SJSA1 (cell line): ENCODE measurements around the gene DCUN1D2. TPM values are rescaled to one million over a fixed set of nuclear protein-coding genes. Genes with fewer than 3 reads are reported as not detected.

Experiments
- DNase-seq, 2 experiments: peaks; one replicate each; pipeline ENCODE4 v3.0.0-alpha.2; 2015 to 2020; ENCODE audit warnings: low spot score in 2 of 2, low read depth in 1 of 2
- H3K27ac ChIP-seq: fragments of 250-450 bp; sonication (Bioruptor Pico); 2 replicates; pipeline ENCODE4 v1.5.1; 2020; ENCODE audit warnings: mild to moderate bottlenecking, moderate library complexity
- H3K27me3 ChIP-seq: fragments of 250-450 bp; sonication (Bioruptor Pico); replicated peaks from 2 replicates; pipeline ENCODE4 v1.5.1; 2020; ENCODE audit warnings: mild to moderate bottlenecking, moderate library complexity
- H3K36me3 ChIP-seq: fragments of 250-450 bp; sonication (Bioruptor Pico); 2 replicates; pipeline ENCODE4 v1.5.1; 2020; ENCODE audit warnings: mild to moderate bottlenecking
- H3K4me1 ChIP-seq: fragments of 250-450 bp; sonication (Bioruptor Pico); replicated peaks from 2 replicates; pipeline ENCODE4 v1.6.1; 2021; ENCODE audit warnings: mild to moderate bottlenecking
- H3K4me3 ChIP-seq: fragments of 250-450 bp; sonication (Bioruptor Pico); 2 replicates; pipeline ENCODE4 v1.5.1; 2020; ENCODE audit warnings: mild to moderate bottlenecking
- H3K9me3 ChIP-seq: fragments of 250-450 bp; sonication (Bioruptor Pico); replicated peaks from 2 replicates; pipeline ENCODE4 v1.5.1; 2020; ENCODE audit warnings: mild to moderate bottlenecking
- total RNA-seq: library from RNA; depleted of rRNA; stranded (reverse); fragments of >200 nt; shearing (Covaris generic); gene quantifications from 2 replicates; pipeline ENCODE4 v1.2.3, GENCODE V29; 2014; rRNA removed

DCUN1D2 gene
- 10.7 and 17.8 TPM in 2 replicates for total RNA-seq

DNA sequence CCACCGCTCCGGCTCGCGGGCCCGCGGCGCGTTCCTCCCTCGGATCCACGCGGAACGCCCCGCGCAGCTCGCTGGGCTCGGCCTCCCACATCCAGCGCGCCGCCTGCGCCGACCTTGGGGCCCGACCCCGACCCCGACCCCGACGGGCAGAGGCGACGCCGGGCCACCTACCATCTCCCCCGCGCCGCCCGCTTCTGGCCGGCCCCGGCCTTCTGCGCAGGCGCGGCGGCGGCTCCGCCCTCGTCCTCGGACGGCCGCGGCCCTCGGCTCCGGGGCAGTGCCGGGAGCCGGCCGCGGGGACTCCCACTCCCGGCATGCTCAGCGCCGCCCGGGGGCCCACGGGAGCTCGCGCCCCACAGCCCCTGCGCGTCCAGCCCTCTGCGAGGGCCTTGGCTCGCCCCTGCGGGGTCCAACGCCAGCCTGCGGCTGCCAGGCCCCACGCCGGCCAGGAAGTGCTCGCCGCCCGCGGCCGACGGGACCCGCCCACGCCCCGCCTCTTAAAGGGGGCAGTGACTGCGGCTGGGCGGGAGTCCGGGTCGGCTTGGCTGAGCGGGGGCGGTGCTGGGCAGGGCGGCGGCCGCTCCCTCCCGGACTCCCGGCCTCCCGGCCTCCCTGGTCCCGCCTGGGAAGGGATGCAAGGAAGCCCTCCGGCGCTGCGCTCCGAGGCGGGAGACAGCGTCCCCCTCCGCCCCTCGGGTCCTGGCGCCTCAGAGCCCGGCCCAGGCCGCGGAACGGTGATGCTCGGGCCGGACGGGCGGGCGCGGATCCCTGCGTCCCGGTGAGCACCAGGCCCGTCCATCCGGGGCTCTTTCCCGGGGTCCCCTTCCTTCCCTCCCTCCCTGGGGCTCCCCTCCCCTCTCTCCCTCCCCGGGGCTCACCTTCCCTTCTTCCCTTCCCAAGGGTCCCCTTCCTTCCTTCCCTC, at the start of gene DCUN1D2:
Gene DCUN1D2, minus strand, starts transcription at position 216 of the 922 bp plus-strand sequence. Its CDS starts 42 bp downstream, at position 174.
- Histone ChIP-seq H3K4me3 (peak within 1 kb of the TSS; percentile 92), H3K36me3 (peaks cover 37% of the 10 kb centered on the region), H3K9me3 (no peaks in the 10 kb centered on the region), H3K27me3 (no peaks in the 10 kb centered on the region), H3K27ac (peak within 1 kb of the TSS; percentile 64), H3K4me1 (peaks cover 33% of the 10 kb centered on the region)
- peak; percentile 94 to 96 for DNase-seq

GRCh38 chr13:113539822-113540221, 49.3 kb upstream of the DCUN1D2 start:
- no peaks in the 10 kb centered on the region for H3K27me3 ChIP-seq
- DNase-seq: no peak
- peaks cover 63% of the 10 kb centered on the region for H3K36me3 ChIP-seq
- H3K9me3 ChIP-seq: peaks cover 5% of the 10 kb centered on the region
- H3K27ac ChIP-seq: no peak overlapping the region
- peaks cover 2% of the 10 kb centered on the region for H3K4me1 ChIP-seq
- no peak overlapping the region for H3K4me3 ChIP-seq

GRCh38 chr13:113539176-113539575, 48.7 kb upstream of the DCUN1D2 start:
- DNase-seq: no peak
- Histone ChIP-seq H3K9me3 (peaks cover 5% of the 10 kb centered on the region), H3K4me3 (no peak overlapping the region), H3K36me3 (peaks cover 64% of the 10 kb centered on the region), H3K27me3 (no peaks in the 10 kb centered on the region), H3K4me1 (peaks cover 8% of the 10 kb centered on the region; the same call in 1 of the 2 replicates), H3K27ac (no peak overlapping the region)

- Histone ChIP-seq H3K4me3 (no peak overlapping the region), H3K27me3 (no peaks in the 10 kb centered on the region), H3K4me1 (peaks cover 12% of the 10 kb centered on the region), H3K27ac (no peak overlapping the region), H3K9me3 (peaks cover 5% of the 10 kb centered on the region), H3K36me3 (peaks cover 62% of the 10 kb centered on the region)
- no peak for DNase-seq
Observed at GRCh38 chr13:113538689-113539058, 48.2 kb upstream of the DCUN1D2 start.

GRCh38 chr13:113537909-113538688, 47.6 kb upstream of the DCUN1D2 start:
- Histone ChIP-seq H3K36me3 (peaks cover 62% of the 10 kb centered on the region), H3K4me1 (peaks cover 18% of the 10 kb centered on the region)

DNA sequence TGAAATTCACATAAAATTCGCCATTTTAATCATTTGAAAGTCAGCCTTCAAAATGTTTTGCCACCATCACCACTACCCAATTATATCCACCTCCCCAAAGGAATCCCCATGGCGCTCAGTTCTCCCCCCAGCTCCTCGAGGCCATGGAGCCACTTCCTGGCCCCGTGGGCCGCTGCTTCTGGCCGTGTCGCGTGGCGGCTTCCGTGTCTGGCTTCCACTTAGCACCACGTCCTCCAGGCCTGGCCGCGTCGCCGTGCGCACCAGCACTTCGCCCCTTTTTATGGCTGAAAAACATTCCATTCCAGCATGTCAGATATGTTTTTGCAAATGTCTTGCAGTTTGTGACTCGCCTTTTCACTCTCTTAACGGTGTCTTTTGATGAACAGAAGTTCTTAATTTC, 46.7 kb upstream of the DCUN1D2 start:
- H3K4me1 ChIP-seq: peaks cover 22% of the 10 kb centered on the region
- no peak overlapping the region for H3K27ac ChIP-seq
- DNase-seq: no peak
- H3K9me3 ChIP-seq: no peaks in the 10 kb centered on the region
- no peaks in the 10 kb centered on the region for H3K27me3 ChIP-seq
- H3K4me3 ChIP-seq: no peak overlapping the region
- H3K36me3 ChIP-seq: peaks cover 57% of the 10 kb centered on the region

More at GRCh38 chr13:113537909-113538688, 47.6 kb upstream of the DCUN1D2 start:
- DNase-seq: no peak
- no peak overlapping the region for H3K4me3 ChIP-seq
- peaks cover 5% of the 10 kb centered on the region; the same call in 1 of the 2 replicates for H3K9me3 ChIP-seq
- H3K27me3 ChIP-seq: no peaks in the 10 kb centered on the region
- H3K27ac ChIP-seq: no peak overlapping the region

DNA sequence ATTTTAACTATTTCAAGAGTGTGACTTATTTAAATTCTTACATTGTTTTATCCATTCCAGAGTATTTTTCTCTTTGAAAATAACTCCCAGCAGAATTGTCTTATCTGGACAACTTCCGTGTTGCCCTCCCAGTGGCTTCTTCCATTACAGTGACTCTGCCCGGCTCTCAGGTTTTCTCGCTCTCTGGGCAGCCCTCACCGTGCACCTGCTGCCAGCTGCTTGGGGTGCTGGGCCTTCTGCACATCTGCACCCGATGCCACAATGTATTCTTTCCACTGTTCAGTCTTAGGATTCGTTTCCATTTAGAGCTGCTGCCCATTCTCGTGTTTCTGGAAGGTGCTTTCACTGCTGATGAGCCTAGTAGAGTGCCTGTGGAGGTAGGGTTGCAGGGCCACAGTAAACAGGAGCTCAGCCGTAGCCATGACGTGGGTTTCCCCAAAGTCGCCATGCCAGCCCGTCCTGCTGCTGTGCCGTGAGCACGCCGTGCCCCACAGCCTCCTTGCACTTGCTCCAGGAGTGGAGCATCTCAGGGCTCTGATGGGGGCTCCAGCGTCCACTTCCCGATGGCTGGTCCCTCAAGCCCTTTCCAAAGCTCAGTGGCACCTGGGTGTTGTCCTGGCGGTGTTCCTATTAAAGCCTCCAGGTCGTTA, 46.1 kb upstream of the DCUN1D2 start:
- no peaks in the 10 kb centered on the region for H3K9me3 ChIP-seq
- no peaks in the 10 kb centered on the region for H3K27me3 ChIP-seq
- peaks cover 61% of the 10 kb centered on the region for H3K36me3 ChIP-seq
- peaks cover 27% of the 10 kb centered on the region for H3K4me1 ChIP-seq
- DNase-seq: no peak
- H3K4me3 ChIP-seq: no peak overlapping the region
- H3K27ac ChIP-seq: no peak overlapping the region

DNA sequence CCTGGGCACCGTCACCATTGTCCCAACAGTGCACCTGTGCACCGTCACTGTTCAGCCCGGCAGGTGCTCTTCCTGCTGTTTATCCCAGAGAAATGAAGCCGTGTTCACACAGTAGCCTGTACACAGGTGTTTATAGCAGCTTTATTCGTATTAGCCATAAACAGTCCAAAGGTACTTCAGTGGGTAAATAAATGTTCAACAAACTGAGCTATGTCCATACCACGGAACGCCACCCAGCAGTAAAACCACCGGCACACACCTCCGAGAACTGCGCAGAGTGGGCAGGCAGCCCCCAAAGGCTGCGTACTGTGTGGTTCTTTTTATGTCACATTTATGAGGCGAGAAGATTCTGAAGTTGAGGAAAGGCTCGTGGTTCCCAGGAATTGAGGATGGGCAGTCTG, 44.9 kb upstream of the DCUN1D2 start:
- Histone ChIP-seq H3K4me1 (peaks cover 28% of the 10 kb centered on the region), H3K4me3 (no peak overlapping the region), H3K36me3 (peaks cover 60% of the 10 kb centered on the region), H3K27me3 (no peaks in the 10 kb centered on the region), H3K27ac (no peak overlapping the region), H3K9me3 (no peaks in the 10 kb centered on the region)
- DNase-seq: no peak

DNA sequence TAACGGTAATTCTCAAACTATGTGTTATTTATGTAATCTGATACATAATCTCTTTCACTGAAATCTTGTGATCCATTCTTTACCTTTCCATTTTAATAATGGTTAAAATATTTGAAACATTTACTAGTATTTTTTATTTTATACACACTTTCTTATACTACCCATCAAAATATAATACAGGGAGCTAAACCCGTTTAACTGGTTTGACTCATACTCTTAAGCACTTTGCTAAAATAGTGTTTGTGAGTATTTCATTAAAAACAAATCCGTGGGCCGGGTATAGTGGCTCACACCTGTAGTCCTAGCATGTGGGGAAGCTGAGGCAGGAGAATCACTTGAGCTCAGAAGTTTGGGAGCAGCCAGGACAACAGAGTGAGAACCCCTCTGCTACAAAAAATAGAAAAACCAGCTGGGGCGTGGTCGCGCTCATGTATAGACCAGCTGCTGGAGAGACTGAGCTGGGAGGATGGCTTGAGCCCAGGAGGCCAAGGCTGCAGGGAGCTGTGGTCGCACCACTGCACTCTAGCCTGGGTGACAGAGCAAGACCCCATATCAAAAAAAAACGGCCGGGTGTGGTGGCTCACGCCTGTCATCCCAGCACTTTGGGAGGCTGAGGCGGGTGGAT, 43.8 kb upstream of the DCUN1D2 start:
- no peaks in the 10 kb centered on the region for H3K9me3 ChIP-seq
- H3K27ac ChIP-seq: peak overlapping the region; percentile 61
- no peak for DNase-seq
- H3K4me1 ChIP-seq: peaks cover 28% of the 10 kb centered on the region
- peaks cover 54% of the 10 kb centered on the region for H3K36me3 ChIP-seq
- H3K4me3 ChIP-seq: peak overlapping the region; percentile 18; the same call in 1 of the 2 replicates
- H3K27me3 ChIP-seq: no peaks in the 10 kb centered on the region

GRCh38 chr13:113533161-113533840, 42.8 kb upstream of the DCUN1D2 start:
- Histone ChIP-seq H3K36me3 (peaks cover 53% of the 10 kb centered on the region), H3K4me1 (peaks cover 37% of the 10 kb centered on the region), H3K9me3 (no peaks in the 10 kb centered on the region), H3K4me3 (peak overlapping the region; percentile 18), H3K27me3 (no peaks in the 10 kb centered on the region), H3K27ac (peak overlapping the region; percentile 61)
- DNase-seq: peak; percentile 70 to 90

DNA sequence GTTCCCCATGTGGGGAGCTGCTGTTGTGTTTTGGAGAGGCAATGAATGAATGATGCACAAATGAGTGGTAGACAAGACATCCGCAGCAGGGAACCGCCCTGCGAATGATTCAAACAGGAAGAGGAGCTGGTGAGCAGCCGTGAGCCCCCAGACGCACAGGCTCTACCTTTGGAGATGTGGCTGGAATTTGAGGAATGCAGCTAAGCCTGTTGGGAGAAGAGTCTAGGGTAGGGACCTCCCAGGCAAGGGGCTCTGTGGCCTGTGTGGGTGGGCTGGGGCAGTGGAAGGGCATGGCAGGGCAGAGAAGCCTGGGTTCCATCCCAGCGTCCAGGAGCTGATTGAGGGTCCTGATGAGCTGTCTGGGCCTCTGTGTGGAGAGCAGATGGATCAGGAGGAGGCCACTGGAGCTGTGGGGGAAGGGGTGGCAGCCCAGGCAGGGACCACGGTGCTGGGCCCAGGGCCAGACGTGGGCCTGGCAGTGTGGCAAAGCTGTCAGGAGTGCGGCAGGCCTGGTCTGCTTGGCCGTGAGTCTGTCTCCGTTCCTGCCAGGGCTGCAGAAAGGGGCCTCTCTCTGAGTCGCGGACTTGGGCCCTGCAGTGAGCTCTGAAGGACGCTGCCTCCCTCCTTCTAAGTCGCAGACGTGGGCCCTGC, 41.8 kb upstream of the DCUN1D2 start:
- peak; percentile 94 to 97 for DNase-seq
- H3K27ac ChIP-seq: 0 out of 2 replicates have a peak overlapping the region, but pooled peaks have one; percentile 44

More for the DNA sequence above, 41.8 kb upstream of the DCUN1D2 start:
- H3K36me3 ChIP-seq: peaks cover 46% of the 10 kb centered on the region
- no peaks in the 10 kb centered on the region for H3K9me3 ChIP-seq
- H3K4me1 ChIP-seq: peaks cover 48% of the 10 kb centered on the region
- H3K27me3 ChIP-seq: no peaks in the 10 kb centered on the region
- no peak overlapping the region for H3K4me3 ChIP-seq
